A549 (cell line): ENCODE data around the gene PVRIG. TPM values are rescaled to one million over a fixed set of nuclear protein-coding genes. Genes with fewer than 3 reads are reported as not detected.
A peak's percentile ranks its signal among the peaks of the same experiment; 100 is the strongest.

Experiments
- ATAC-seq, 2 experiments: fragments of 200-7000 bp in 1 of 2; fragments of >200 bp in 1 of 2; cut with Nextera tagmentation in 1 of 2; cut with Tn5 transposase in 1 of 2; 3 replicates each; pipeline versions ENCODE4 v1.8.0 to v1.9.1; 2018 to 2020; ENCODE audit warnings: mild to moderate bottlenecking in 1 of 2, moderate library complexity in 1 of 2
- CTCF ChIA-PET: fragments of 300-600 bp; sonication (Branson Sonifier 250); formaldehyde crosslinking; extraction: SDS; loops from one replicate; lab custom pipeline; 2021; ENCODE audit warnings: antibody characterized with exemption, inconsistent platforms; lab: Yijun Ruan, JAX
- POLR2A ChIA-PET: fragments of 350-600 bp; formaldehyde crosslinking; extraction: SDS; loops from one replicate; lab custom pipeline; 2021; ENCODE audit warnings: antibody characterized with exemption, inconsistent platforms; lab: Yijun Ruan, JAX
- DNase-seq, 2 experiments: peaks; one replicate each; pipeline versions ENCODE4 v3.0.0 to v3.0.0-alpha.2; 2011 to 2016; ENCODE audit warnings: low read depth in 1 of 2, low spot score in 1 of 2
- FAIRE-seq: peaks from 2 replicates; lab custom pipeline; 2011; peaks lifted over from hg19 to GRCh38; lab: Jason Lieb, UNC
- H3K27ac ChIP-seq, 2 experiments: fragments of >200 bp; sonication (Bioruptor Twin); formaldehyde crosslinking; 3 replicates each; pipeline ENCODE4 v1.5.1; 2016 to 2017
- H3K4me1 ChIP-seq: fragments of >200 bp; sonication (Bioruptor Twin); formaldehyde crosslinking; 3 replicates; pipeline ENCODE4 v1.6.1; 2016
- H3K4me2 ChIP-seq: fragments of >200 bp; sonication (Bioruptor Twin); formaldehyde crosslinking; 3 replicates; pipeline ENCODE4 v1.6.1; 2016
- H3K4me3 ChIP-seq: fragments of >200 bp; sonication (Bioruptor Twin); formaldehyde crosslinking; 3 replicates; pipeline ENCODE4 v1.5.1; 2016
- H3K9me3 ChIP-seq: fragments of >200 bp; sonication (Bioruptor Twin); formaldehyde crosslinking; 3 replicates; pipeline ENCODE4 v1.6.1; 2016
- CBX8 ChIP-seq: fragments of 200-600 bp; sonication (generic); IDR thresholded peaks from 2 replicates; pipeline ENCODE4 v1.6.1; 2016
- EHF ChIP-seq: fragments of 250-450 bp; sonication (Bioruptor Pico); IDR thresholded peaks from 2 replicates; pipeline ENCODE4 v1.5.0; 2020; ENCODE audit warnings: mild to moderate bottlenecking
- EHMT2 ChIP-seq: fragments of 200-600 bp; sonication (generic); IDR thresholded peaks from 2 replicates; pipeline ENCODE4 v1.6.1; 2016; ENCODE audit warnings: antibody characterized with exemption, low read depth, mild to moderate bottlenecking, moderate library complexity
- ESRRA ChIP-seq: fragments of 150-350 bp; IDR thresholded peaks from 2 replicates; pipeline ENCODE4 v1.6.1; 2014; ENCODE audit warnings: mild to moderate bottlenecking, low read length, borderline replicate concordance
- FOSL2 ChIP-seq, 2 experiments: fragments of 450-650 bp in 1 of 2; fragments of >200 bp in 1 of 2; sonication (Bioruptor Twin) in 1 of 2; formaldehyde crosslinking; IDR thresholded peaks; 2 replicates each; pipeline versions ENCODE4 v1.5.0 to v1.6.1; 2016 to 2020; ENCODE audit warnings: mild to moderate bottlenecking in 1 of 2, moderate library complexity in 1 of 2
- HDAC2 ChIP-seq: fragments of 200-600 bp; sonication (generic); IDR thresholded peaks from 2 replicates; pipeline ENCODE4 v1.6.1; 2016
- HOXB13 ChIP-seq: fragments of 250-450 bp; sonication (Bioruptor Pico); IDR thresholded peaks from 2 replicates; pipeline ENCODE4 v1.5.0; 2020; ENCODE audit warnings: low read depth, mild to moderate bottlenecking, moderate library complexity
- JUN ChIP-seq, 2 experiments: fragments of >200 bp; sonication (Bioruptor Twin); formaldehyde crosslinking; IDR thresholded peaks; 2 replicates in 1 of 2; 3 replicates in 1 of 2; pipeline ENCODE4 v1.6.1; 2016 to 2017
- JUNB ChIP-seq: fragments of >200 bp; sonication (Bioruptor Twin); formaldehyde crosslinking; IDR thresholded peaks from 2 replicates; pipeline ENCODE4 v1.6.1; 2016
- KDM1A ChIP-seq: fragments of 200-600 bp; sonication (generic); IDR thresholded peaks from 2 replicates; pipeline ENCODE4 v1.6.1; 2016; ENCODE audit warnings: low read depth, mild to moderate bottlenecking
- MAFK ChIP-seq: fragments of 450-650 bp; IDR thresholded peaks from 2 replicates; pipeline ENCODE4 v1.6.1; 2014; ENCODE audit not compliant: partially characterized antibody
- NR3C1 ChIP-seq: fragments of >200 bp; sonication (Bioruptor Twin); formaldehyde crosslinking; IDR thresholded peaks from 3 replicates; pipeline ENCODE4 v1.6.1; 2017
- PHF8 ChIP-seq: fragments of 200-600 bp; sonication (generic); IDR thresholded peaks from 2 replicates; pipeline ENCODE4 v1.6.1; 2016; ENCODE audit warnings: low read depth, mild to moderate bottlenecking, antibody characterized with exemption, moderate library complexity, borderline replicate concordance
- RARB ChIP-seq: fragments of 250-450 bp; sonication (Bioruptor Pico); IDR thresholded peaks from 2 replicates; pipeline ENCODE4 v1.8.0; 2021; ENCODE audit warnings: mild to moderate bottlenecking, moderate library complexity
- ZSCAN20 ChIP-seq: fragments of 250-450 bp; sonication (Bioruptor Pico); IDR thresholded peaks from 2 replicates; pipeline ENCODE4 v1.8.0; 2022; ENCODE audit warnings: mild to moderate bottlenecking, moderate library complexity
- WGBS: methylation state at CpG from one replicate; pipeline ENCODE4 v1.1.6; 2017; ENCODE audit errors: missing lambda C conversion rate; 5-methylcytosine and 5-hydroxymethylcytosine counted together
- polyA plus RNA-seq, 4 experiments: library from polyadenylated mRNA; depleted of rRNA in 3 of 4; stranded (reverse); fragments of >200 nt; fragmentation: RNase III in 1 of 4; extraction: RNeasy Plus Mini Kit Qiagen cat#74134 plus additional on column Dnase treatment in 1 of 4; gene quantifications; 2 replicates in 3 of 4; 3 replicates in 1 of 4; pipeline ENCODE4 v1.2.3, GENCODE V29; 2011 to 2017
- TF ChIP-seq, protein P1 (sequence below): fragments of 150-350 bp; IDR thresholded peaks from 2 replicates; pipeline ENCODE4 v1.6.1; 2014; ENCODE audit warnings: low read depth, mild to moderate bottlenecking, low read length
- TF ChIP-seq, protein P2 (sequence below): fragments of >200 bp; sonication (Bioruptor Twin); formaldehyde crosslinking; IDR thresholded peaks from 3 replicates; pipeline ENCODE4 v1.6.1; 2016
- TF ChIP-seq, protein P3 (sequence below): IDR thresholded peaks from 2 replicates; pipeline ENCODE4 v1.6.1; 2012; ENCODE audit warnings: low read depth, borderline replicate concordance
- TF ChIP-seq, protein P4 (sequence below): fragments of >200 bp; sonication (Bioruptor Twin); formaldehyde crosslinking; IDR thresholded peaks from 3 replicates; pipeline ENCODE4 v1.5.1; 2016
- TF ChIP-seq, protein P5 (sequence below): fragments of 250-450 bp; sonication (Bioruptor Pico); IDR thresholded peaks from 2 replicates; pipeline ENCODE4 v1.5.0; 2021; ENCODE audit warnings: mild to moderate bottlenecking, moderate library complexity, borderline replicate concordance

PVRIG gene
- polyA plus RNA-seq, 2 of the 4 experiments (the other 2 are of a cell fraction): not detected

DNA sequence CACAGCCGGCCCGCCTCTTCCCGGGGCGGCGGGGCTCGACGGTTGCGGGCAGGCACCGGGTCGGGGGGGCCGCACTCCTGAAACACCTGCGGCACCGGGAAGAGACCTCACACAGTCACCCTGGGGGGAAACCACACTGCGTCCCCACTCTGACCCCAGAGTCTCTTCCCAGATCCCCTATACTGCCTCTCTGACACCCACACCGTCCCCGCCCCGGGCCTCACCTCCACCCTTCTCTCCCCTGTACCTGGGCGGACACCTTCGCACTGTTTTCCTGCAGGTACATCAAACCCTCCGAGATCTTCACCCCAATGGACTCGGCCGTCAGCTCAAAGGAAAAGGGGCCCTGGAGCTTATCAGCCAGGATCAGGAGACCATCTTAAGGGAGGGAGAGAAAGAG is 47.9 kb upstream of the PVRIG start:
- no peak for TF ChIP-seq FOSL2 (IDR thresholded peaks at IDR 0.05)
- TF ChIP-seq FOSL2 (CRISPR knock-in tag; IDR thresholded peaks at IDR 0.05): no peak
- TF ChIP-seq JUNB: no peak
- TF ChIP-seq, protein P1, sequence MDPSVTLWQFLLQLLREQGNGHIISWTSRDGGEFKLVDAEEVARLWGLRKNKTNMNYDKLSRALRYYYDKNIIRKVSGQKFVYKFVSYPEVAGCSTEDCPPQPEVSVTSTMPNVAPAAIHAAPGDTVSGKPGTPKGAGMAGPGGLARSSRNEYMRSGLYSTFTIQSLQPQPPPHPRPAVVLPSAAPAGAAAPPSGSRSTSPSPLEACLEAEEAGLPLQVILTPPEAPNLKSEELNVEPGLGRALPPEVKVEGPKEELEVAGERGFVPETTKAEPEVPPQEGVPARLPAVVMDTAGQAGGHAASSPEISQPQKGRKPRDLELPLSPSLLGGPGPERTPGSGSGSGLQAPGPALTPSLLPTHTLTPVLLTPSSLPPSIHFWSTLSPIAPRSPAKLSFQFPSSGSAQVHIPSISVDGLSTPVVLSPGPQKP: no peak
- TF ChIP-seq, protein P2, sequence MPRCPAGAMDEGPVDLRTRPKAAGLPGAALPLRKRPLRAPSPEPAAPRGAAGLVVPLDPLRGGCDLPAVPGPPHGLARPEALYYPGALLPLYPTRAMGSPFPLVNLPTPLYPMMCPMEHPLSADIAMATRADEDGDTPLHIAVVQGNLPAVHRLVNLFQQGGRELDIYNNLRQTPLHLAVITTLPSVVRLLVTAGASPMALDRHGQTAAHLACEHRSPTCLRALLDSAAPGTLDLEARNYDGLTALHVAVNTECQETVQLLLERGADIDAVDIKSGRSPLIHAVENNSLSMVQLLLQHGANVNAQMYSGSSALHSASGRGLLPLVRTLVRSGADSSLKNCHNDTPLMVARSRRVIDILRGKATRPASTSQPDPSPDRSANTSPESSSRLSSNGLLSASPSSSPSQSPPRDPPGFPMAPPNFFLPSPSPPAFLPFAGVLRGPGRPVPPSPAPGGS: no peak
- no peak for TF ChIP-seq CBX8
- no peak for TF ChIP-seq EHMT2
- Histone ChIP-seq H3K27ac (peak overlapping the region in 1 of 2 experiments; percentile 68; a peak in 3 of 6 replicates), H3K4me1 (peaks cover 4% of the 10 kb centered on the region; the same call in 2 of the 3 replicates), H3K4me2 (peak overlapping the region; percentile 87), H3K9me3 (no peaks in the 10 kb centered on the region), H3K4me3 (peak overlapping the region; percentile 40)
- POLR2A ChIA-PET: no interaction called here
- no peak for FAIRE-seq
- WGBS: 69% methylated on average over 22 of the region's 22 CpGs
- CTCF ChIA-PET: interaction anchor here (0.7 to 2.2 kb wide), 5 partner anchors 12 to 39 kb away, joined by 3 to 8 read pairs (median 3); partner anchors contain the start of gene TRAPPC14
- ATAC-seq: peak in 1 of 2 experiments; percentile 14; a peak in 2 of 6 replicates
- DNase-seq: no peak

DNA sequence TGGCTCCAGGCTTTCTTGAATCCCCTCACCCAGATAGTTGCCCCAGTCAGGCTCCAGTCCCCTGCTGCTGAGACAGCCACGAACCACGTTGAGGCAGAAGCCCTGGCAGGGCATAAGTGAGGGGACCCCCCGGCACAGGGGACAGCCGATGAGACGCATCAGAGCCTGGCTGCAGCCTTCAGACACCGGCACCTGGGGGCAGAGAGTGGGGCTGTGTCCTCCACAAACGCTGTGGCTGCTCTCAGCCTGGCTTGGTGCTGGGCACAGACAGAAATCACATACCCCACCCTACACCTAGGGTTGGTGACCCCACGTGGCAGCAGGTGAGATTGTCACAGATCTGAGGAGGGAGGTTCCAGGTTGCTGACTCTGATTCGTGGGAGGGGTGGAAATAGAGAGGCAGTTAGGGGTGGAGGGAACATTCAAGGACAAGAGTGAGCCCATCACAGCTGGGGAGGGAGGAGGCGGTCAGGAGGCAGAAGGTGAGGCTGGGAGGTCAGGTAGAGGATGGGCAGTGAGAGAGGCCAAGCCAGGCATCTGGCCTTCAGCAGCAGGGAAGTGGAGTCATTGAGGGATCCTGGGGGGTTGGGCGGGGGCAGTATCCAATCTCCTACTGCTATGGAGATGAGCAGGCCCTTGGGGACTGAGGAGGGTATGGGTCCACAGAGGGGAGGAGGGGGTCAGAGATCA is 45.8 kb upstream of the PVRIG start:
- no peaks in the 10 kb centered on the region; the same call in 2 of the 3 replicates for H3K9me3 ChIP-seq
- no peak for DNase-seq
- no peak overlapping the region for H3K27ac ChIP-seq
- WGBS: 60% methylated on average over 4 of the region's 11 CpGs
- no peak overlapping the region for H3K4me2 ChIP-seq
- ChIA-PET CTCF (interaction anchor here (1.2 to 2.2 kb wide), 3 partner anchors 41 to 48 kb away, joined by 4 to 8 read pairs (median 5); no protein-coding TSS in a partner anchor), POLR2A (interaction anchor here (0.7 kb wide), 1 partner anchor 81 kb away, joined by 3 read pairs; no protein-coding TSS in a partner anchor)
- no peak for TF ChIP-seq HDAC2
- TF ChIP-seq FOSL2 (IDR thresholded peaks at IDR 0.05): no peak
- no peak for TF ChIP-seq FOSL2 (CRISPR knock-in tag; IDR thresholded peaks at IDR 0.05)
- no peak for TF ChIP-seq MAFK
- no peak for TF ChIP-seq PHF8
- TF ChIP-seq, protein P1: no peak
- ATAC-seq: no peak
- H3K4me3 ChIP-seq: no peak overlapping the region
- peaks cover 9% of the 10 kb centered on the region; the same call in 2 of the 3 replicates for H3K4me1 ChIP-seq
- no peak for FAIRE-seq

DNA sequence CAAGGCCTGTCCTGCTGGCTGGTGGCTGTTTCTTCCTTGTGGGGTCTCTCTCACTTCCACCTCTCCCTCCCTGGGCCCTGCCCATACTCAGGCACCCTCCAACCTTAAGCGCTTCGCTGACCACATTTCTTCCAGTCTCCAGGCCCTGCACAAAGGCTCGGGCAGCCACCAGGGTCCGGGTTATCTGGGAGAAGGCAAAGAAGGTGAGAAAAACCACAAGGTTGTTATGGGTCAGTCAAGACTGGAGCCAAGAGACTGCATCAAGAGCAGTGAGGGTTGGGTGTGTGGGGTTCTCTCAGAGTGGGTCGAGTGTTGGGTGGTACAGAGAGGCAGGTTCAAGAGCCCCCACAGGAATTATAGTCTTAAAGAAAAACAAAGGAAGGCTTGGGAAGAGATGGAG is 45.2 kb upstream of the PVRIG start:
- H3K4me2 ChIP-seq: no peak overlapping the region
- H3K9me3 ChIP-seq: no peaks in the 10 kb centered on the region; the same call in 2 of the 3 replicates
- WGBS: 73% methylated on average over 5 of the region's 5 CpGs
- no peak overlapping the region for H3K27ac ChIP-seq
- H3K4me1 ChIP-seq: peaks cover 9% of the 10 kb centered on the region; the same call in 2 of the 3 replicates
- FAIRE-seq: no peak
- ATAC-seq: no peak
- ChIA-PET CTCF (interaction anchor here (0.8 to 1.8 kb wide), 2 partner anchors 14 to 42 kb away, joined by 3 to 7 read pairs; no protein-coding TSS in a partner anchor), POLR2A (no interaction called here)
- DNase-seq: no peak
- H3K4me3 ChIP-seq: no peak overlapping the region
- TF ChIP-seq, protein P3, sequence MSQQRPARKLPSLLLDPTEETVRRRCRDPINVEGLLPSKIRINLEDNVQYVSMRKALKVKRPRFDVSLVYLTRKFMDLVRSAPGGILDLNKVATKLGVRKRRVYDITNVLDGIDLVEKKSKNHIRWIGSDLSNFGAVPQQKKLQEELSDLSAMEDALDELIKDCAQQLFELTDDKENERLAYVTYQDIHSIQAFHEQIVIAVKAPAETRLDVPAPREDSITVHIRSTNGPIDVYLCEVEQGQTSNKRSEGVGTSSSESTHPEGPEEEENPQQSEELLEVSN: no peak
- no peak for TF ChIP-seq ESRRA
- TF ChIP-seq JUN (IDR thresholded peaks at IDR 0.05): no peak
- TF ChIP-seq, protein P4, sequence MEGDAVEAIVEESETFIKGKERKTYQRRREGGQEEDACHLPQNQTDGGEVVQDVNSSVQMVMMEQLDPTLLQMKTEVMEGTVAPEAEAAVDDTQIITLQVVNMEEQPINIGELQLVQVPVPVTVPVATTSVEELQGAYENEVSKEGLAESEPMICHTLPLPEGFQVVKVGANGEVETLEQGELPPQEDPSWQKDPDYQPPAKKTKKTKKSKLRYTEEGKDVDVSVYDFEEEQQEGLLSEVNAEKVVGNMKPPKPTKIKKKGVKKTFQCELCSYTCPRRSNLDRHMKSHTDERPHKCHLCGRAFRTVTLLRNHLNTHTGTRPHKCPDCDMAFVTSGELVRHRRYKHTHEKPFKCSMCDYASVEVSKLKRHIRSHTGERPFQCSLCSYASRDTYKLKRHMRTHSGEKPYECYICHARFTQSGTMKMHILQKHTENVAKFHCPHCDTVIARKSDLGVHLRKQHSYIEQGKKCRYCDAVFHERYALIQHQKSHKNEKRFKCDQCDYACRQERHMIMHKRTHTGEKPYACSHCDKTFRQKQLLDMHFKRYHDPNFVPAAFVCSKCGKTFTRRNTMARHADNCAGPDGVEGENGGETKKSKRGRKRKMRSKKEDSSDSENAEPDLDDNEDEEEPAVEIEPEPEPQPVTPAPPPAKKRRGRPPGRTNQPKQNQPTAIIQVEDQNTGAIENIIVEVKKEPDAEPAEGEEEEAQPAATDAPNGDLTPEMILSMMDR: no peak
- TF ChIP-seq PHF8: no peak
- TF ChIP-seq RARB (CRISPR knock-in tag): no peak
- TF ChIP-seq KDM1A: no peak
- TF ChIP-seq HOXB13 (CRISPR knock-in tag): no peak
- TF ChIP-seq EHF (CRISPR knock-in tag): no peak
- TF ChIP-seq, protein P5, sequence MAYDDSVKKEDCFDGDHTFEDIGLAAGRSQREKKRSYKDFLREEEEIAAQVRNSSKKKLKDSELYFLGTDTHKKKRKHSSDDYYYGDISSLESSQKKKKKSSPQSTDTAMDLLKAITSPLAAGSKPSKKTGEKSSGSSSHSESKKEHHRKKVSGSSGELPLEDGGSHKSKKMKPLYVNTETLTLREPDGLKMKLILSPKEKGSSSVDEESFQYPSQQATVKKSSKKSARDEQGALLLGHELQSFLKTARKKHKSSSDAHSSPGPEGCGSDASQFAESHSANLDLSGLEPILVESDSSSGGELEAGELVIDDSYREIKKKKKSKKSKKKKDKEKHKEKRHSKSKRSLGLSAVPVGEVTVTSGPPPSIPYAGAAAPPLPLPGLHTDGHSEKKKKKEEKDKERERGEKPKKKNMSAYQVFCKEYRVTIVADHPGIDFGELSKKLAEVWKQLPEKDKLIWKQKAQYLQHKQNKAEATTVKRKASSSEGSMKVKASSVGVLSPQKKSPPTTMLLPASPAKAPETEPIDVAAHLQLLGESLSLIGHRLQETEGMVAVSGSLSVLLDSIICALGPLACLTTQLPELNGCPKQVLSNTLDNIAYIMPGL (CRISPR knock-in tag): no peak
- no peak for TF ChIP-seq NR3C1
- no peak for TF ChIP-seq ZSCAN20 (CRISPR knock-in tag)
- TF ChIP-seq MAFK: no peak
